ENCODE measurements around the gene NOX4.
"Not testable (repeated sequence)": the region's sequence is repeated elsewhere in the genome, so short reads cannot be mapped to it uniquely, and the experiment has no call there.

Gene NOX4

DNA sequence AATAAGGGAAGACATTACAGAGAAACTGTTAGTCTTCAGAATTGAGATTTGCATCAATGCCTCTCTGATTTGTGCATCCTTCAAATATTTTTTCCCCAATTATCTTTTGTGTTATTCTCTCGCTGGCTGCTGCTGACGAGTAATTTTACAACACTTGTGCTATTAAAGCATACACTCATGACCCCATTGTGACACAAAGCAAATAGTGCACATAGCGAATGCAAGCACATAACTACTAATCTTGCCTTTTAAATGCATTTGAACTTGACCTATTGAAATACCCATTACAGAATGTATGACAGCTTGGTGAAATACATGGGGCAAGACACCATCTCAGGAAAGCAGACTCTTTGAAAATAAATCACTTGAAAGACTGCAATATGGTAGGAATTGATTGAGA lies 180.6 kb downstream of the NOX4 start:
- FAIRE-seq = peak; percentile 71
- not testable (repeated sequence) for DNase-seq (ENCODE audit: low spot score)

DNA sequence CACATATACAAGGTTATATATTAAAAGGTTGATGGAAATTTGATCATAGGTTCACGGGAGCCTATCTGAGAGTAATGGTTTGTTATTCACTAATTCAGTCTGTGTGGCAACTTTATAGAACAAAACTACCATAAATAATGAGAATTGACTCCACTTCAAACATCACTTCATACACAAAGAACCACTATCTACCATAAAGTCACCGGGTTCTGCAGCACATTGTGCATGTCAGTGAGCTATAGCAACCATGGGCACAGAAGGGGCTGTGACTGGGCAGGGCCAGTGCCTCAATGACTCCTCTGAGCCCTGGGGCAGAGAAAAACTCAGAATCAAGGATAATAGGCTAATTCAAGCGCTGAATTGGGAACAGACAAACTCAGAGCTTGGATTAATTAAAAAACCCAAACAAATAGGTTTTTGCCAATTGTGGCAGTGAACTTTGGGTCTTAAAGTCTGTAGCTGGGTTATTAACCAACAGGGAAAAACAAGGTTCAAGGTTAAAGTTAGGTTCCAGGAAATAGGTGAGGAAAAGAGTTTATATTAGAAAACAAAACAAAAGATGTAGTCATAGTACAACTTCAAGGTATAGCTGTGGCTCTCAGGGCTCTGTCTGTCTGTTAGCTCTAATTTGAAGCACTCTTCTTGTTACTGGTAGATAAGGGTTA lies 181.7 kb downstream of the NOX4 start:
- peak; percentile 30 for FAIRE-seq
- not testable (repeated sequence) for DNase-seq (ENCODE audit: low spot score)

DNA sequence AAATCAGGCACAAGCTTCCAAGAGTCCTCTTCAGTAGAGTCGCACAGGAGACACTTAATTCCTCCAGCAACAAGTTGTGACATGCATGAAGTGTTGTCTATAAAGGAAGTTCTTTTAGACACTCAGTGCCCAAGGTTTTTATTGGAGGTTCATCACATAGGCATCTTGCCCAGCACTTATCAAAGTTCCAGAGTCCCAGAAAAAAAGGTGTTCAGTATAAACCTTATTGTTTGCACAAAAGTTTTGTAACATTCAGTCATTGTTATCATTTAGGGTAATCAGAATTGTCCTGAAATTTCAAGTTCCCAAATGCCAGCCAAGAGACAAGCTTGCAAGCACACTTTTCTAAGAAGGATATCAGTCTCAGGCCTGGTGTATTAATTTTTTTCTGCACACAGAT lies 182.9 kb downstream of the NOX4 start:
- not testable (repeated sequence) for DNase-seq (ENCODE audit: low spot score); FAIRE-seq

DNA sequence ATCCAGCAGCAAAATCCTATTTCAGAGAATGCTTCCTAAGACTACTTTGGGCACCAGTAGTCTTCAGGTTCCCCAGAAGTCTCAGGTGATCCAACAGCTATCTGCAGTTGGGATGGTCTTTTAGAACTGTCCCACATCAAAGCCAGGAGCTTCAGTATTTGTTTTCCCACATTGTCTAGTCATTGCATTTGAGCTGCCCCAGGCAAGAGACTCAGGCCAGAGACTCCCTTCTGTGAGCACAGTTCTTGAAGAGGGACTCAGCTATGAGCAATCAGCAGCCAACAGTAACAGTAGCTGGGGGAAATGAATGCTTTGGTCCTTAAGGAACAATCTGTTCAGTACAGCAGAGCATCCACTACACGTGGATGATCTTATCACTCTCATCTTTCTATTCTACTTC lies 188.1 kb downstream of the NOX4 start:
- not testable (repeated sequence) for DNase-seq (ENCODE audit: low spot score)
- peak; percentile 73 for FAIRE-seq

DNA sequence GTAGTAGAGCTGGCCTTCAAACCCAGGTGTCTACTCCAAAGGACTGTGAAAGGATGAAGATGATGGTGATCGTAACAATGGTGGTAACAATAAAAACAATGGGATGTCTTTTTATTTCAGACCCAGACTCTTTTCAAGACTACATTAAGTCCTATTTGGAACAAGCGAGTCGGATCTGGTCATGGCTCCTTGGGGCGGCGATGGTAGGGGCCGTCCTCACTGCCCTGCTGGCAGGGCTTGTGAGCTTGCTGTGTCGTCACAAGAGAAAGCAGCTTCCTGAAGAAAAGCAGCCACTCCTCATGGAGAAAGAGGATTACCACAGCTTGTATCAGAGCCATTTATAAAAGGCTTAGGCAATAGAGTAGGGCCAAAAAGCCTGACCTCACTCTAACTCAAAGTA lies 196.2 kb downstream of the NOX4 start:
- not testable (repeated sequence) for FAIRE-seq; DNase-seq (ENCODE audit: low spot score)

DNA sequence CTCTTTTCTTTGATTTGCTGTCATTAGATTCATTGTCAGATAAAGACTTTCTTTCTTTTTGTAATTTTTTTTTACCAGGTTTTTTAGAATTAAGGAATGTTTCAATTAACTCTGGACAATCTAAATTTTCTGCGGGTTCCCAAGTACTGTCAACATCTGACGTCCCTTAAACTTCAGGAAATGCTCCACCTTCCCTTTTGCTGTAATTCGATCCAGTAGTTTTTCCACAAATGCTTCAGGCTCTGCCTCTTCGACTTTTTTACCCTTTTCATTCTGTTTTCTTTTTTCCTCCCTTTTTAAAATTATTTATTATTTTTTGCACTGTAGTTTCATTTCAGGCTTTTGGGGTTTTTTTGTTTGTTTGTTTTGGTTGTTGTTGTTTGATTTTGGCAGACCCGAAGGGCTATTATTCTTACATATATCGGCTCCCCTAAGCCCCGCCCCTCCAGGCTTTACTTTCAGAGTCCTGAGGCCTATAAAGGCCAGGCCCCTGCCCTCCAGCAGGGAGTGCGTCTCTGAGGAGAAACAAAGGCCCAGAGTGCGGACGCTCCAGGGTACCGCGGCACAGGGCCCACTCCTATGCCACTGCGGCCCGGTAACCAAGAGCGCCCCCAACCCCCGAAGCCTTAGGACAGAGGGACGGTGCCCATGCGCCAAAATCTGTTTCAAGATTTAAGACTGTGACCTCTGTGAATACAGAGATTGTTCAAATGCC lies 197.1 kb downstream of the NOX4 start:
- DNase-seq (ENCODE audit: low spot score) (no peak), FAIRE-seq (no peak)

DNA sequence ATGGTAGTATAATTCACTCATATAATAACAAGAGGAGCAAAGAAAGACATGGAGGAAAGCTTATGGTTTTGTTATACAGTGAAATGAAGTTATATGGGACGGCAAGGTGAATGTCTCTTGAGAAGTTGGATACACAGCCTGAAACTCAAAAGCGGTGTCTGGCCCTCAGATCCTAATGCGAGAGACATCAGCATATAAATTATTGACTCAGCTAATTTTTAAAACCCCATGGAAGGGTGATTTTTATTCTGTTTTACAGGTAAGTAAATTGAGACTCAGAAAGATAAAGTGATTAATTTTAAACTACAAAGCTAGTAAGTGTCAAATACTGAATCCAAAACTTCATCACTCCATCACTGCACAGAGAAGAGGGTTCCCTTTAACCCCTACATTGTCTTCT lies 203.2 kb downstream of the NOX4 start:
- FAIRE-seq; DNase-seq (ENCODE audit: low spot score): not testable (repeated sequence)

DNA sequence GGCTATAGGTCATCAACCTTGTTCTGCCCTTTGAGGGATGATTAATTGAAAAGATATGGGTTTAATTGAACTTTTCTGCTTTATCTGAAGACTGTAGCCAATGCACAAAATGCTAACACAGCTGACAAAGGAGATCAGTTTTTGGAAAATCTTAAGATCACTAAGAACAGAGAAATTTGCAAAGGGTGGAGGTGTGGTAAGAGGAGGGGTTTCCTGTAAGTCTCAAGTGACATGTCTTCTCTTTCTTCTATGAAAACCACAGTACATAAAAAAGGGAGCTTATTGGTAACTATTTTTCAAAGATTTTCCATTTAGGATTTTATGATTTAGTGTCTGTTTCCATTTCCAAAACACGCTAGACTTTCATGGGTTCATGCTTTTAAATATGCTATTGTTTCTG lies 204.6 kb downstream of the NOX4 start:
- not testable (repeated sequence) for DNase-seq (ENCODE audit: low spot score); FAIRE-seq

DNA sequence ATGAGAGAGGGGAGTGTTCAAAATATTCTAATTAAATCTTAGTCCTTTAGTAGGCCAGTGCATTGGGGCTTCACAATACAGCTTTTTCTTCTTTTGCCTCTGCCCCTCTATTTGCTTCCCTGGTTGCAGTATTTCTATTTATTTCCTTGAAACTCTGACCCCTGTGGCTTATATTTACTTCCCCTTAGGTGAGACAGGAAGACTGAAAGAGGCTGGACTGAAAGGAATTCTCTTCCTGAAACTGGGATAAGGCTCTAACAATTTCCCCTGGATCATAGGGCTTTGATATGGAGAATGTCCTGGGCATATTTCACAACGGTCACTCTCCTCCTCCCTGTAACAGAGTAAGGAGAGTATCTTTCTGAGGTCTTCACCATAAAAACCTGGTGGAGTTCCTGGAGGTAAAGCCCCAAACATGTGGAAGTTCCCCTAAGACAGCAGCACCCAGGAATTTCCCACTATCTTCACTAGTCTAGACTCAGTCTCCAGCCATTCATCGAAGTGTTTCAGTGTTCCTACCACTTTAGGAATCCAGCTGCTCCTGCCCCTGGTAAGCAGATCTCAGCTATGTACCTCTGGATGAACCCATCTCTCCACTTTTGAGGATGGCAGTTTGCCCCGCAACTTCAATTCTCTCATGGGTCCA lies 210.0 kb downstream of the NOX4 start:
- not testable (repeated sequence) for FAIRE-seq; DNase-seq (ENCODE audit: low spot score)

DNA sequence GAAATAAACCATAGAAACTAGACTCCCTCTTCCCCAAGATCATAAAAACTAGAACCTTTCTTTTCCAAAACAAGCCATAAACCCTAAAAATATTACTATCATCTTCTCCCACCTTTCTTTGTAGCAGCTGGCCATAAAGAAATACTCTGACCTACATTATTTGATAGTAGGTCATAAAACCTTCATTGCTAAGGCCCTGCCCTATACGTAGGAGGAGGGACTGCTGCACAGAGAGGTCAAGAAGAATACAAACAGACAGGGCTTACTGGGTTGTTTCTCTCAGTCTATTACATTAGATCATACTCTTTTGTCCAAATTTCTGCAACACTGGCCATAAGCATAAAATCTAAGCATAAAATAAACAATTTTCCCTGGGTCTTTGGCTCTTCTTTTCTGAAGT lies 212.0 kb downstream of the NOX4 start:
- no peak for FAIRE-seq
- DNase-seq (ENCODE audit: low spot score) = no peak

DNA sequence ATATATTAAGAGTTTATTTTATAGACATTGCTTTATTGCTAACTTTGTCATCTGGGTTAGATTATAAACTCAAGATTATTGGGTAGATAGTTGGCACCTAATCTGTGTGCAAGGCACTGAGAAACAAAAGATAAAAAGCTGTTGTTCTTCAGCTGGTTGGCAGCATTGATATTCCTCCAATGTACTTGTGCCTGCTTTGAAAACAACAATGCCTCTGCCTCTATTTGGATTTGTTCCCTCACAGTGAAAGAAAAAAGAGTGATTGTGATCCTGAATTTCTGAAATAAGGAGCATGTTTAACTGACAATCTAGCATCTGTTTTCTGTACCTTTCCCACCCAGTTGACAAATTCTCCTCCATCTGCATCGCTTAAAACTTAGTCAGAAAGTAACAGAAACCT lies 215.2 kb downstream of the NOX4 start:
- DNase-seq (ENCODE audit: low spot score) (no peak), FAIRE-seq (no peak)

Data from urothelium cell line (cell line).